Prostate gland (tissue), 2 donors: ENCODE data around the gene STRIP1.

Source experiments
- CTCF ChIP-seq, 4 experiments: fragments of 200-600 bp in 2 of 4; fragments of 450-650 bp in 2 of 4; sonication (generic) in 2 of 4; IDR thresholded peaks; 1 replicate in 3 of 4; 2 replicates in 1 of 4; pipeline ENCODE4 v1.5.1; 2016 to 2019; ENCODE audit warnings: antibody characterized with exemption in 4 of 4, mild to moderate bottlenecking in 2 of 4, moderate library complexity in 2 of 4
- POLR2AphosphoS5 ChIP-seq: sonication (generic); formaldehyde crosslinking; IDR thresholded peaks from one replicate; pipeline ENCODE4 v1.6.1; 2017; ENCODE audit warnings: antibody characterized with exemption

- TF ChIP-seq CTCF (IDR thresholded peaks at IDR 0.05) (no peak), POLR2AphosphoS5 (no peak)
Observed at GRCh38 chr1:110083061-110083865, 48.8 kb downstream of the STRIP1 start.
